ENCODE data around the gene HNRNPLL. TPM values are rescaled to one million over a fixed set of nuclear protein-coding genes. Genes with fewer than 3 reads are reported as not detected.

Gene HNRNPLL
- total RNA-seq, 2 donors from 2014 or later = 84.9 to 122 TPM

DNA sequence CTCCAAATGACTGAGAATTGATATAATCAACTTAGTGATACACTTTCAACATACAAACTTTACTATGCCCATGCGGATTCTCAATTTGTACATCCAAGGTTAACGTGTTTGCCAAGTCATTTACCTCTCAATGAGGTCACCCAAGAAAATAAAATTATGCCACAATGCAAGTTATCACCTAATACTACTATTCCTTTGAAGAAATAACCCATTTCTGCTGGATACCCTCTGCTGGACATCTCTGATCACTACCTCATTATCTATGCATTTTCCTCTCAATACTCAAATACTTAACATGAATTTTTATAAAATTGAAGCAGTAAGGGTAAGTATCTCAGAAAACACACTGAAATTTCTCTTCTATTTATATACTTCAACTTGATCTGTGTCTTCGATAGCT, 12.7 kb downstream of the HNRNPLL start:
- Mint-ChIP-seq H3K27ac (peak overlapping the region; percentile 84), H3K27me3 (no peaks in the 10 kb centered on the region), H3K4me1 (peaks cover 44% of the 10 kb centered on the region), H3K36me3 (ENCODE audit: low read depth) (peaks cover 87% of the 10 kb centered on the region), H3K9me3 (no peaks in the 10 kb centered on the region), H3K4me3 (peak overlapping the region; percentile 84)
- no peak for ATAC-seq (replicated peaks)

DNA sequence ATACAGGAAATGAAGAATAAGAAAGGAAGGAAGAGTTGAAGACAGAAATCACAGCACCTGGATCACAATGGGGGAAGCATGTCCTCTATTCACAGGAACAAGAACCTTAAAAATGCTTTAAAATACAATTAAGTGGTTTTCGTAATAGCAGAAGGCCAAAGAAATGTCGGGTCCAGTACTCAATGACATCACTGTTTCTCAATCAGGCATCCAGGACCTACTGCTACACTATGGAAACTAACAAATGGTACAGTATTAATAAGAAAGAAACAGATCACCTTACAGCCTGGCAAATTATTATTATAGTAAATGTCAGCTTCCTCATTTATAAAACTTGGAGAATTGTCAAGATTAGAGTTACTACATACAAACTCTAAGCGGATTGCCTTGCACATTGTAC, 15.8 kb downstream of the HNRNPLL start:
- no peak for ATAC-seq (replicated peaks)
- H3K4me1 Mint-ChIP-seq = peaks cover 32% of the 10 kb centered on the region
- H3K27ac Mint-ChIP-seq = peak overlapping the region; percentile 85
- H3K27me3 Mint-ChIP-seq = no peaks in the 10 kb centered on the region
- H3K36me3 Mint-ChIP-seq (ENCODE audit: low read depth) = peaks cover 97% of the 10 kb centered on the region
- peak overlapping the region; percentile 84 for H3K4me3 Mint-ChIP-seq
- no peaks in the 10 kb centered on the region for H3K9me3 Mint-ChIP-seq

DNA sequence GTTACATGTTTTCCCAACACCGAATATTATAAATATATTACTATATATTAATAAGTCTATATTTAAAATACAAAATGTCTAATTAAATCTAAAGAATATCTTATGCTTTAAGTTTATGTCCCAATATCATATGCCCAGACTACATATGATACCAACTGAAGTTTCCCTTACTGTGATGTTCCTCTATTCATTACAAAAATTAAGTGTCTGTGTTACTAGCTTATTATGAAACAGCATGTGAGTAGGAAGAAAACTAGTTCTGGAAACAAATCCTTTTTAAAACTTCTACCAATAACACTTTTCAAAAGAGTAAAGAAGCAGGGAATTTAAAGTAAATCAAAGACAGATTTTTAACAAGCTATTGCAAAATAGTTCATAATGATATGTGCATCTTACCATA, 17.8 kb downstream of the HNRNPLL start:
- Mint-ChIP-seq H3K4me3 (peak overlapping the region; percentile 27), H3K9me3 (no peaks in the 10 kb centered on the region), H3K4me1 (peaks cover 27% of the 10 kb centered on the region), H3K27ac (no peak overlapping the region), H3K36me3 (ENCODE audit: low read depth) (peaks cover 100% of the 10 kb centered on the region), H3K27me3 (no peaks in the 10 kb centered on the region)
- ATAC-seq (replicated peaks) = no peak

DNA sequence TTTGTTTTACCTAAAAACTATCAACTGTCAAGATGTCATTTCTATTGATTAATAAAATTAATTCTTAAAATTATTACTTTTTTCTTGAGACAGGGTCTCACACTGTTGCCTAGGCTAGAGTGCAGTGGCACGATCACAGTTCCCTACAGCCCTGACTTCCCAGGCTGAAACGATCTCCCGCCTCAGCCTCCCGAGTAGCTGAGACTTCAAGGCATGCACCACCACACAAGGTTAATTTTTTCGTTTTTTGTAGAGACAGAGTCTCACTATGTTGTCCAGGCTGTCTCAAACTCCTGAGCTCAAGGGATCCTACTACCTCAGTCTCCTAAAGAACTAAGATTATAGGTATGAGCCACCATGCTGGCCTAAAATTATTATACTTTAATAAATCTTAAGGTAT, 18.7 kb downstream of the HNRNPLL start:
- no peak for ATAC-seq (replicated peaks)
- Mint-ChIP-seq H3K27ac (no peak overlapping the region), H3K4me3 (peak overlapping the region; percentile 41), H3K9me3 (no peaks in the 10 kb centered on the region), H3K27me3 (no peaks in the 10 kb centered on the region), H3K36me3 (ENCODE audit: low read depth) (peaks cover 96% of the 10 kb centered on the region), H3K4me1 (peaks cover 20% of the 10 kb centered on the region)

DNA sequence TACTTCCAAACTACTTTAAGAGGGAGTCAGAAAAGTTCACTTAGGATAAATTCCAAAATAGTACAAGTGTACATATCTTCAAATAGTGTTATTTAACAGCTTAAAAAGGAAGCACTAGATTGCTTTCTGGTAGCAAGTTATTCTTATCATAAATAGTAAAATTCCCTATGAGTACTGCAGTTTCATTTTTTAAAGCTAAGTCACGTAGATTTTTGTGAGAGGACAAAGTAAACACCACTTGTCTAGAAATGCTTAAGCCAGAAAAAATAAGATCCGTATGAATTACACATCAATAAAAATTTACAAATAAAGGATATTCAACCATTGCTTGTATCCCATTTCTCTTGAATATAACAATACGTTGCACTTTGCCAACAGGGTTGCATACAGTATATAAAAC, 19.2 kb downstream of the HNRNPLL start:
- ATAC-seq (replicated peaks) = no peak
- Mint-ChIP-seq H3K27me3 (no peaks in the 10 kb centered on the region), H3K4me1 (peaks cover 25% of the 10 kb centered on the region), H3K27ac (peak overlapping the region; percentile 28), H3K9me3 (no peaks in the 10 kb centered on the region), H3K36me3 (ENCODE audit: low read depth) (peaks cover 96% of the 10 kb centered on the region), H3K4me3 (peak overlapping the region; percentile 41)

DNA sequence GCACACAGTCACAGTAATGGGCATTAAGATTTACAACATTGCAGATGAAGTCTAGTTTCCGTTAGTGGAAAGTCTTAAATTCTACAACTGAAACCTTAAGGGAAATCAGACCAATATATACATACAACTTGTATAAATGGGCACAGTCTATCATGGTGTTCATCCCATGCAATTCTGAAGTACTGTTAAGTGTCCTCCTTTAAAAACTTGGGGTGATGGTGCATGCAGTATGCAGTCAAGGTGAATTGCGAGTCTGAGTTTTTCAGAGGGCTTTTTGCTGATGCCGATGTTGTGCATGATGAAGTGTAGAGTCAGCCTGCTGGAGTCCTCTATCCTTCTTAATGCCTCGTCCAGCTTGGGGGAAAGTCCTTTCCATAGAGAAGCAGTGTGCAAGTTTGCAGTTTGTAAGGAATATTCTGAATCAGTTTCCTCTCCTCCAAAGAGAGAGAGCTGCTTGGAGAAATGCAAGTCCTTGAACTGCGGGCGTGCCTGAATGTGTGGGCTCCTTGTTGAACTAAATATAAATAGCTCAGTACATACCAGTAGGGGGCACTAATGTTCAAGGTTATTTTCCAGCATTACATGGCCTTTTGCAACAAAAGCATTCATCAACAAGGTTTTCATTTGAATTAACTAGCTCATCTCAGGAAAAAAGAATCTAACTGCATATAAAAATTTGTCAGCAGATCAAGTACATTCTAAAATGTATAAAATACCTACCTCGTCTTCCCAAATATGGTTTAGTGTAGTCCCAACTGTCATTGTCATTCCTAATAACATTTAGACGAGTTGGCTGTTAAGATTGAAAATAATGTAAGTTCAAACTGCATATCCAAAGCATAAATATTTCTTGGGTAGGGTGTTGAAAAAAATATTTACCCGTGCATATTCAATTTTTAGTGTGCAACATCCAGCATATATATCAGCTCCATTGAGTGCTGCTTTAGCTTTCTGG, 21.3 kb downstream of the HNRNPLL start:
- Mint-ChIP-seq H3K4me1 (peaks cover 19% of the 10 kb centered on the region), H3K27me3 (no peaks in the 10 kb centered on the region), H3K9me3 (no peaks in the 10 kb centered on the region), H3K36me3 (ENCODE audit: low read depth) (peaks cover 96% of the 10 kb centered on the region), H3K4me3 (peak overlapping the region; percentile 35), H3K27ac (peak overlapping the region; percentile 14)
- ATAC-seq (replicated peaks) = peak; percentile 76

DNA sequence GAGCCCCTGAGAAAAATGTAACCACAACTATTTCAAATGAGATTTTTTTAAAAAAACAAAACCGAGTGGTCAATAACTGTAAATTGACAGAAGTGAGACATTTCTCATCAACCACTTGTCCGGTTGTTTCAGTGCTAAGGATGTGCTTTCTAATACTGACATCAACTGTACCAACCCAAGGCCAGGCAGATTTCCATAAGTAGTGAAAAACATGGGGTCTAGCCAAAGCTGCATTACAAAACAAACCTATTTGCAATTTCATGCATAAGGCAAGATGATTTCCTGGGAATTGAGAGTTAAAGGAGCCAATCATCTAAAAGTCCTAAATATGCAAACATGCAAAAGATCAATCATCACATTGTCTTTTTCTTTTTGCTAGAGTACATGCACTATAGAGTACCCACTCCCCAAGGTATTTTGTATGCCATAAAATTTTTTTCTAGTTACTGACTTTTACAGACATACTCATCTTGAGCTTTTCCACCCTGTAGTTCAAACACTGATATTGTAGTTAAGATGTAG, 22.6 kb downstream of the HNRNPLL start:
- H3K27ac Mint-ChIP-seq = no peak overlapping the region
- peaks cover 21% of the 10 kb centered on the region for H3K4me1 Mint-ChIP-seq
- H3K36me3 Mint-ChIP-seq (ENCODE audit: low read depth) = peaks cover 96% of the 10 kb centered on the region
- no peak for ATAC-seq (replicated peaks)
- no peaks in the 10 kb centered on the region for H3K27me3 Mint-ChIP-seq
- no peak overlapping the region for H3K4me3 Mint-ChIP-seq
- no peaks in the 10 kb centered on the region for H3K9me3 Mint-ChIP-seq

DNA sequence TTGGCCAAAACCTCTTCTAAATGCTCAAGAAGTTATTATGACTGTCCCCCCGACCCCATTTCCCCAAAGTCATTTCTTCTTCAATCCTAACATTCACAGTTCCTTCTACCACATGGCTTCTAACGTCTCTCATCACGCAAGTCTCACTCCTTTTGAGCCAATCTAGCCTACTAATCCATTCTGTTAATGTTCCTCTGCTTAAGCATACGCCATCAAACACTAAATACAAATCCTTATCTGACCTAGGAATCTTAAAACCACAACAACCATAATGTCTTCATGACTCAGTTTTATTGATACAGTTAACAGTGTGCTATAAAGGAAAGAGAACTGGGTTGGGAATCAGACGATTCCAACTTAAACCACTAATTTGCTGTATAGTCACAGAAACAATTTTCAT, 23.9 kb downstream of the HNRNPLL start:
- peaks cover 26% of the 10 kb centered on the region for H3K4me1 Mint-ChIP-seq
- peak overlapping the region; percentile 11 for H3K4me3 Mint-ChIP-seq
- H3K36me3 Mint-ChIP-seq (ENCODE audit: low read depth) = peaks cover 96% of the 10 kb centered on the region
- H3K27me3 Mint-ChIP-seq = no peaks in the 10 kb centered on the region
- peak; percentile 50 for ATAC-seq (replicated peaks)
- H3K27ac Mint-ChIP-seq = peak overlapping the region; percentile 46
- no peaks in the 10 kb centered on the region for H3K9me3 Mint-ChIP-seq

DNA sequence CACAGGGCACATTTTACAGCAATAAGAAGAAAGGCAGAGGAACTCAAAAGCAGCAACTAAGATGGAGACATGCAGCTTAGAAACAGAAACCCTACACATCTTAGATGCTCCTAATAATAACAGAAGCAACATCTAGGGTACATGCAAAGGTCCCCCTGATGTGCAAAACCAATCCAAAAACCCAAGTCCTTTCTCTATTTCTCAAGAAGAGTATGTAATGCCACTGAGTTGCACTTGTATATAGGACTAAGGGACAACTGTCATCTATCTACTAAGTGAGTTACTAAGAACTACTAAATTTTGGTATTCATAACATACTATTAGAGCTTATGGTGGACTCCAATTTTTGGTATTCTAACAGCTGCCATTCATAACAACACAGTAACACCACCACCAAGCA, 28.4 kb downstream of the HNRNPLL start:
- Mint-ChIP-seq H3K27me3 (no peaks in the 10 kb centered on the region), H3K4me1 (peaks cover 29% of the 10 kb centered on the region), H3K4me3 (no peak overlapping the region), H3K36me3 (ENCODE audit: low read depth) (peaks cover 97% of the 10 kb centered on the region), H3K27ac (peak overlapping the region; percentile 61), H3K9me3 (no peaks in the 10 kb centered on the region)
- peak; percentile 29 for ATAC-seq (replicated peaks)

DNA sequence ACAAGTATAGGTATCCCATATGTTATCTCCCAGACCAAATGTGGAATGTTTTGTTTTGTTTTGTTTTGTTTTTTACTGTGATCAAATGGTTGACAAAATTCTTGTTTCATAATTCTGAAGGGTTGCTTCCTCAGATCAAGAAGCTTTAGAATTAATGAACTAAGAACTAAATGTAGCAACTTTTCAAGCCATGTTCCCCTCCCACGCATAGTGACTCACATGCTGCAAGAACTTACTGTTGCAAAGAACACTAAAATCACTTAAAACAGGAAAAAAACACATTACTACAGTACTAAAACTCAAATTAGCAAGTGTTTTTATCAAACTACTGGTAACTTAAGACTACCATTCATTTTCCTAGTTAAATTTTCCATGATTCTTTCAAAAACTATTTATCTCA, 30.6 kb downstream of the HNRNPLL start:
- peak overlapping the region; percentile 44 for H3K4me3 Mint-ChIP-seq
- peaks cover 23% of the 10 kb centered on the region for H3K4me1 Mint-ChIP-seq
- no peaks in the 10 kb centered on the region for H3K9me3 Mint-ChIP-seq
- ATAC-seq (replicated peaks) = peak; percentile 59
- no peaks in the 10 kb centered on the region for H3K27me3 Mint-ChIP-seq
- peak overlapping the region; percentile 61 for H3K27ac Mint-ChIP-seq
- H3K36me3 Mint-ChIP-seq (ENCODE audit: low read depth) = peaks cover 98% of the 10 kb centered on the region

DNA sequence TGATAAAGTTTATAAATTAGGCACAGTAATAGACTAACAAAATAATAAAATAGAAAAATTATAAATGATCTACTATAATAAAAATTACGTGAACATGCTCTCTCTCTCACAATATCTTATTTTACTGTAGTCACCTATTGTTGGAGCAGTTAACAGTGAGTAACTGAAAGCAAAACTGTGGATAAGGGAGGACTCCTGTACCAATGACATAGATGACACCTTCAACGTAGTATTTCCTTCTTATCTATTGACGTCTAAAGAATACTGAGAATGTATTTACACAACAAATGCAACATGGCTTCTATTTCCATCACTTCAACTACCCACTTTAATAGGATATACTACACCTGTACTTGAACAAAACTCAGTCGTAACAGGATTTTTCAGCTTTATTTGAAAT, 31.5 kb downstream of the HNRNPLL start:
- H3K27me3 Mint-ChIP-seq = no peaks in the 10 kb centered on the region
- no peaks in the 10 kb centered on the region for H3K9me3 Mint-ChIP-seq
- ATAC-seq (replicated peaks) = peak; percentile 59
- peaks cover 98% of the 10 kb centered on the region for H3K36me3 Mint-ChIP-seq (ENCODE audit: low read depth)
- peaks cover 20% of the 10 kb centered on the region for H3K4me1 Mint-ChIP-seq
- H3K27ac Mint-ChIP-seq = no peak overlapping the region
- H3K4me3 Mint-ChIP-seq = no peak overlapping the region

DNA sequence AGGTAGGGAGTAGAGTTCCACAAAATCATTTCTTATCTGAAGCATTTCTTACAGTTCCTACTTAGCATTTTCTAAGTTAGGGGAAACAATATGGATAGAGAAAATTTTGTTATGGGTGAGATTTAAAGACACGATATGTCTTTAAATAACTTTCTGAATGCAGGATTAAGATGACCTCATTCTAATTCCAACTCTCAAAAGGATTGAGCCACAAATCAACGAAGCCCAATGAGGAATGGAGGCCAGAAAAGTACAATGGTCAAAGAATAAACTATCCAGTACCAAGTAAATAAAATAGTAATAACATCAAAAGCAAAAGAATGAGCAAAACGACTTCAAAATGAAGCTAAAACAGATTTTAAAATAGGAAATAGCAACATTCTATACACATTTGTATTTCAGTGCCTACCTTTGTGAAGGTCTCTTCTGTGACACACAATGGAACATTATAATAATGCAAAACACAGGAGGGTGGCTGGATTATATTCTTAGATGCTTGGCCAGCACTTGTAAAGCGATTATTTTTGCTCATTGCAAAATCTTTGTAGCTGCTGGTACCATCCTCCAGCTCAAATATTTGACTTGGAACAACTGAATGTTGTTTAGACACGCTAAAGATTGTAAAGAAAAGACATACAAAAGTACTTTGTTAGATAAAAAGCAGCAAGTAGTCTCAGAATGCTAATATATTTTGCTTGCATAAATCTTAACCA, 33.8 kb downstream of the HNRNPLL start:
- no peak overlapping the region for H3K27ac Mint-ChIP-seq
- H3K4me3 Mint-ChIP-seq = no peak overlapping the region
- peaks cover 12% of the 10 kb centered on the region for H3K4me1 Mint-ChIP-seq
- no peaks in the 10 kb centered on the region for H3K9me3 Mint-ChIP-seq
- H3K27me3 Mint-ChIP-seq = no peaks in the 10 kb centered on the region
- no peak for ATAC-seq (replicated peaks)
- H3K36me3 Mint-ChIP-seq (ENCODE audit: low read depth) = peaks cover 98% of the 10 kb centered on the region

DNA sequence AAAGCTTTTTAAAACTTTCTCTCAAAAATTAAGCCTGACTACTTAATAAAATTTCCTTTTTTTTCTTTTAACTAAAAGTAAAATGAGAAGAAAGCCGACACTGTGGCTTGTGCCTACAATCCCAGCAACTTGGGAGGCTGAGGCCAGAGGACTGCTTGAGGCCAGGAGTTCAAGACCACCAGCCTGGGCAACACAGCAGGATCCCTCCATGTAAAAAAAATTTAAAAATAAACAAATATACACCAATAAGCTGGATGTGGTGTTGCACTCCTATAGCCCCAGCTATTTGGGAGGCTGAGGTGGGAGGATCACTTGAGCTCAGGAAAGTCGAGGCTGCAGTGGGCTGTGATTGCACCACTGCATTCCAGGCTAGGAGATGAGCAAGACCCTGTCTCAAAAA, 37.4 kb downstream of the HNRNPLL start:
- Mint-ChIP-seq H3K27me3 (no peaks in the 10 kb centered on the region), H3K4me1 (no peaks in the 10 kb centered on the region), H3K4me3 (no peak overlapping the region), H3K27ac (no peak overlapping the region), H3K9me3 (no peaks in the 10 kb centered on the region), H3K36me3 (ENCODE audit: low read depth) (peaks cover 98% of the 10 kb centered on the region)
- no peak for ATAC-seq (replicated peaks)

DNA sequence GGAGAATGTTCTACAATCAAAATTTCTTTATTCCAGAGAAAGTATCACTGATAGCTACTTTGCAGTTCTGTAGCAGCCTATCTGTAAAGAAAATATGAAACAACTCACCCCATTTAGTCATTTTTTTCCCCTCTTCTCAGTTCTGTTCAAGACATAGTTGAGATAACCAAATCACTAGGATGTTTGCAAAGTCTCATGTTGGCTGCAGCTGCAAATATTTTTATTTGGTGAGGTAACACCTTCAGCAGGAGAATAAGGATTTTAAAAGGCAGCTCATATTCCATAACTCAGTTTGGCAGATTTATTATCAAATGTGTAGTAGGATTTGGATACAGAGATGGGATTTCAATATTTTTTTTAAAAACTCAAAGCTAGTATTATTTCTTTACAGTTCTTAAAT, 41.0 kb downstream of the HNRNPLL start:
- no peaks in the 10 kb centered on the region for H3K4me1 Mint-ChIP-seq
- H3K27ac Mint-ChIP-seq = peak overlapping the region; percentile 56
- peaks cover 98% of the 10 kb centered on the region for H3K36me3 Mint-ChIP-seq (ENCODE audit: low read depth)
- no peaks in the 10 kb centered on the region for H3K27me3 Mint-ChIP-seq
- ATAC-seq (replicated peaks) = no peak
- H3K4me3 Mint-ChIP-seq = no peak overlapping the region
- no peaks in the 10 kb centered on the region for H3K9me3 Mint-ChIP-seq

DNA sequence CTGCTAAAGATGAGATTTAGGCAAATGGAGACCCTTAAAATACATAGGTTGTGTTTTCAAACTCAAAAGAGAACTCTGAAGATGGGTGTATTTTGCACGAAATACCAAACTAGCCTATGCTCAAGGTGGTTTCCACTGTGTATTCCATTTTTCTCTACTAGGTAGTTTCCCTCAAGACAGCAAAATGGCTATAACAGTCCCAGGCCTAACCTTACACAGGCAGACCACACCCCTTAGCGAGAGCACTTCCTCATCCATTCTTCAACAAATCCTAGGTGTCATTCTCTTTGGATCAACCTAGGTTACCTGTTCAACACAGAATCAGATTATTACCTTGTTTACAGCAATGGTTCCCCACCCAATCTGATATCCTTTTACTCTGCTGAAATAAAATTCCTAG, 42.6 kb downstream of the HNRNPLL start:
- Mint-ChIP-seq H3K36me3 (ENCODE audit: low read depth) (peaks cover 89% of the 10 kb centered on the region), H3K4me1 (no peaks in the 10 kb centered on the region), H3K27me3 (no peaks in the 10 kb centered on the region), H3K9me3 (no peaks in the 10 kb centered on the region), H3K4me3 (no peak overlapping the region), H3K27ac (no peak overlapping the region)
- no peak for ATAC-seq (replicated peaks)
